Measurements from ENCODE around the gene ASTN2.

The ASTN2 gene

DNA sequence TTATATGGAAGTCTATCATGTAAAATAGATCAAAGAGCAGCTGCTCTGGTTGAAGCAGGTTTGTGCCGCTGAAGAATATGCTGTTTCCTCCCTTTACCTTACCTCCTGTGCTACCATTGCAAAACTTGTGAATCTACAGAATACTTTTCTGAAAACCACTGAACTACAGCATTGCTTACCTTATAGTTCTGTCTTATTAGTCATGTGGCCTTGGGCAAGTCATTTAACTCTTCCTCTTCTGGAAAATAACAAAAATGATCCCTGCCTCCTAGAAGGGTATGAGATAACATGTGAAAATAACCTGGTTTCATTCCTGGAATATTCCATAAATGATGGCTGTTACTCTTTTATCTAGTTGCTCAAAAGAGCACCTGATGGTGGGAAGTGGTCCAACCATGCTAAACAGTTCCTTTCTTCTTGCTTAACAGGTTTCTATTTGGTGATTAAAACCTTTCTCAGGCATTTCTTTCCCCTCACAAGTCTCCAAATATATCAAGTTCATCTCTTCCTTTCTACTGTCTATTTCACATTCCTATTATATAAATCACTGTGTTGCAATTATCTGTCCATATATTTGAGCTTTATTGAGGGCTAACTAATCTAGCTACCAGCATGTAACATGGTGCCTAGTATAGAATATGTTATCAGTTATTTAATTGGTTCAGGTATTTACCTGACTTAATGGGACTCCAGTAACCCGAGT lies 712.8 kb downstream of the ASTN2 start:
- TF ChIP-seq CTCF (IDR thresholded peaks at IDR 0.05; ENCODE audit: low read depth, low read length, poor library complexity, severe bottlenecking) (no peak), EZH2phosphoT487 (IDR thresholded peaks at IDR 0.05; ENCODE audit: borderline replicate concordance, low read length) (no peak)
- Histone ChIP-seq H3K79me2 (ENCODE audit: control insufficient read depth, low read length) (no peaks in the 10 kb centered on the region), H3K27me3 (ENCODE audit: control insufficient read depth, low read length) (no peaks in the 10 kb centered on the region), H3K4me1 (ENCODE audit: control insufficient read depth, low read length) (no peaks in the 10 kb centered on the region), H3K9me2 (replicated peaks; ENCODE audit: control insufficient read depth, low read length) (no peaks in the 10 kb centered on the region), H3K4me2 (ENCODE audit: low read length) (no peak overlapping the region), H4K20me1 (ENCODE audit: control insufficient read depth, insufficient read depth, low read depth, low read length) (no peaks in the 10 kb centered on the region; the same call in 1 of the 2 replicates), H3K9me3 (ENCODE audit: control insufficient read depth, insufficient read depth, low read length) (no peaks in the 10 kb centered on the region), H3K36me3 (ENCODE audit: control insufficient read depth, low read length) (peaks cover 48% of the 10 kb centered on the region), H3K4me3 (ENCODE audit: low read length) (no peak overlapping the region), H3K27ac (ENCODE audit: low read depth, low read length) (no peak overlapping the region), H3F3A (ENCODE audit: control insufficient read depth, insufficient read depth) (no peaks in the 10 kb centered on the region)

- Histone ChIP-seq H3K4me2 (ENCODE audit: low read length) (no peak overlapping the region), H3K36me3 (ENCODE audit: control insufficient read depth, low read length) (peaks cover 48% of the 10 kb centered on the region), H3K27me3 (ENCODE audit: control insufficient read depth, low read length) (no peaks in the 10 kb centered on the region), H3K27ac (ENCODE audit: low read depth, low read length) (no peak overlapping the region), H3K9me2 (replicated peaks; ENCODE audit: control insufficient read depth, low read length) (no peaks in the 10 kb centered on the region), H3K9me3 (ENCODE audit: control insufficient read depth, insufficient read depth, low read length) (no peaks in the 10 kb centered on the region), H3K4me1 (ENCODE audit: control insufficient read depth, low read length) (no peaks in the 10 kb centered on the region), H4K20me1 (ENCODE audit: control insufficient read depth, insufficient read depth, low read depth, low read length) (no peaks in the 10 kb centered on the region; the same call in 1 of the 2 replicates), H3K4me3 (ENCODE audit: low read length) (no peak overlapping the region), H3K79me2 (ENCODE audit: control insufficient read depth, low read length) (0 out of 2 replicates have a peak, but pooled peaks cover 2% of the 10 kb centered on the region), H3F3A (ENCODE audit: control insufficient read depth, insufficient read depth) (no peaks in the 10 kb centered on the region)
- no peak for TF ChIP-seq EZH2phosphoT487 (IDR thresholded peaks at IDR 0.05; ENCODE audit: borderline replicate concordance, low read length)
Observed at GRCh38 chr9:116700882-116701865, 713.7 kb downstream of the ASTN2 start.

- H3K4me1 ChIP-seq (ENCODE audit: control insufficient read depth, low read length): no peaks in the 10 kb centered on the region
- H3K27ac ChIP-seq (ENCODE audit: low read depth, low read length): no peak overlapping the region
- no peaks in the 10 kb centered on the region; the same call in 1 of the 2 replicates for H4K20me1 ChIP-seq (ENCODE audit: control insufficient read depth, insufficient read depth, low read depth, low read length)
- no peaks in the 10 kb centered on the region for H3F3A ChIP-seq (ENCODE audit: control insufficient read depth, insufficient read depth)
- H3K9me2 ChIP-seq (replicated peaks; ENCODE audit: control insufficient read depth, low read length): no peaks in the 10 kb centered on the region
- no peaks in the 10 kb centered on the region for H3K27me3 ChIP-seq (ENCODE audit: control insufficient read depth, low read length)
- H3K9me3 ChIP-seq (ENCODE audit: control insufficient read depth, insufficient read depth, low read length): no peaks in the 10 kb centered on the region
- H3K36me3 ChIP-seq (ENCODE audit: control insufficient read depth, low read length): peaks cover 51% of the 10 kb centered on the region
- no peak overlapping the region for H3K4me2 ChIP-seq (ENCODE audit: low read length)
- no peak for TF ChIP-seq CTCF (IDR thresholded peaks at IDR 0.05; ENCODE audit: low read depth, low read length, poor library complexity, severe bottlenecking)
- TF ChIP-seq EZH2phosphoT487 (IDR thresholded peaks at IDR 0.05; ENCODE audit: borderline replicate concordance, low read length): no peak
- H3K79me2 ChIP-seq (ENCODE audit: control insufficient read depth, low read length): peaks cover 7% of the 10 kb centered on the region; the same call in 1 of the 2 replicates
- no peak overlapping the region for H3K4me3 ChIP-seq (ENCODE audit: low read length)
Observed at GRCh38 chr9:116700279-116700678, 714.6 kb downstream of the ASTN2 start.

Data from DOHH2 (cell line).